ENCODE measurements around the gene SHQ1. TPM values are rescaled to one million over a fixed set of nuclear protein-coding genes. Genes with fewer than 3 reads are reported as not detected.

Gene SHQ1
- total RNA-seq, 4 donors from 2014 or later: 9.7 to 17.2 (median 12.2) TPM

DNA sequence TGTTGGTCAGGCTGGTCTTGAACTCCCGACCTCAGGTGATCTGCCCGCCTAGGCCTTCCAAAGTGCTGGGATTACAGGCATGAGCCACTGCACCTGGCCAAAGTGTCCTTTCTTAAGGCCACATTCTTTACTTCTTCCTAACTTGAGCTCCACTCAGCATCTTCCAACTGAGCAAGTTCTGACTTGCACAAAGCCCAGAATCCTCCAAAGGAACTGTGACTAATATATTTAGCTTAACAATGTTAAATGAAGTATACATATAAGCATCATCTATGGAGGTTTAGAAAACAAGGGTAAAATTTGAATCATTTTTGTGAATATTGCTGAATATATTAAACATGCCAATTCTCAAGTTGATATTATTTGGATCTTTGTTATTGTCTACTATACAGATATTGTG lies 93.7 kb downstream of the SHQ1 start:
- 91 to 100% methylated on average over 2 of the region's 2 CpGs for WGBS, 2 donors
- intact Hi-C loops (cut with DNase I; ENCODE audit: low total_unique reads): no loop called here
- no peak overlapping the region for H3K4me3 ChIP-seq (ENCODE audit: low read depth, poor library complexity, severe bottlenecking)
- TF ChIP-seq, protein P1, sequence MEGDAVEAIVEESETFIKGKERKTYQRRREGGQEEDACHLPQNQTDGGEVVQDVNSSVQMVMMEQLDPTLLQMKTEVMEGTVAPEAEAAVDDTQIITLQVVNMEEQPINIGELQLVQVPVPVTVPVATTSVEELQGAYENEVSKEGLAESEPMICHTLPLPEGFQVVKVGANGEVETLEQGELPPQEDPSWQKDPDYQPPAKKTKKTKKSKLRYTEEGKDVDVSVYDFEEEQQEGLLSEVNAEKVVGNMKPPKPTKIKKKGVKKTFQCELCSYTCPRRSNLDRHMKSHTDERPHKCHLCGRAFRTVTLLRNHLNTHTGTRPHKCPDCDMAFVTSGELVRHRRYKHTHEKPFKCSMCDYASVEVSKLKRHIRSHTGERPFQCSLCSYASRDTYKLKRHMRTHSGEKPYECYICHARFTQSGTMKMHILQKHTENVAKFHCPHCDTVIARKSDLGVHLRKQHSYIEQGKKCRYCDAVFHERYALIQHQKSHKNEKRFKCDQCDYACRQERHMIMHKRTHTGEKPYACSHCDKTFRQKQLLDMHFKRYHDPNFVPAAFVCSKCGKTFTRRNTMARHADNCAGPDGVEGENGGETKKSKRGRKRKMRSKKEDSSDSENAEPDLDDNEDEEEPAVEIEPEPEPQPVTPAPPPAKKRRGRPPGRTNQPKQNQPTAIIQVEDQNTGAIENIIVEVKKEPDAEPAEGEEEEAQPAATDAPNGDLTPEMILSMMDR (IDR thresholded peaks at IDR 0.05): no peak
- no peak for TF ChIP-seq POLR2A (IDR thresholded peaks at IDR 0.05)
- no peak for DNase-seq (ENCODE audit: low spot score in 2 of 2)

DNA sequence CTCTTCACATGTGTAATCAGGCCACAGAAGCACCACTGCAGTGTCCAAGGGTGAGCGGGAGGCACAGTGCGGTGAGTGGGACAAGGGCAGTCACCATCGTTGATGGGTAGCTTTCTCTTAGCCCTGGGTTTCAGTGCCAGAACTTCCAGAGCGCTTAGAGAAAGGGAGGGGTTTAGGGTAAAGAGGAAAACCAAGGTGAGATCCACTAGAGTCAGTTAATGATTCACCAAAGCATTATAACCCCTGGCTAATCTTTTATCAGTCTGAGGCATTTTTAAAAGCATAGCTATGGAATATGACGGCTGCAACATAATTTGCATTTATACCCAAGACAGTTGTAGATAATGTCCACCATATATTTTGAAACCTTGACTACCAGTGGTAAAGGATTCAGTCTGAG lies 94.8 kb downstream of the SHQ1 start:
- H3K4me3 ChIP-seq (ENCODE audit: low read depth, poor library complexity, severe bottlenecking): no peak overlapping the region
- intact Hi-C loops (cut with DNase I; ENCODE audit: low total_unique reads): no loop called here
- TF ChIP-seq, protein P1 (IDR thresholded peaks at IDR 0.05): no peak
- TF ChIP-seq POLR2A (IDR thresholded peaks at IDR 0.05): no peak
- 93 to 98% methylated on average over 5 of the region's 5 CpGs for WGBS, 2 donors
- DNase-seq (ENCODE audit: low spot score in 2 of 2): no peak

DNA sequence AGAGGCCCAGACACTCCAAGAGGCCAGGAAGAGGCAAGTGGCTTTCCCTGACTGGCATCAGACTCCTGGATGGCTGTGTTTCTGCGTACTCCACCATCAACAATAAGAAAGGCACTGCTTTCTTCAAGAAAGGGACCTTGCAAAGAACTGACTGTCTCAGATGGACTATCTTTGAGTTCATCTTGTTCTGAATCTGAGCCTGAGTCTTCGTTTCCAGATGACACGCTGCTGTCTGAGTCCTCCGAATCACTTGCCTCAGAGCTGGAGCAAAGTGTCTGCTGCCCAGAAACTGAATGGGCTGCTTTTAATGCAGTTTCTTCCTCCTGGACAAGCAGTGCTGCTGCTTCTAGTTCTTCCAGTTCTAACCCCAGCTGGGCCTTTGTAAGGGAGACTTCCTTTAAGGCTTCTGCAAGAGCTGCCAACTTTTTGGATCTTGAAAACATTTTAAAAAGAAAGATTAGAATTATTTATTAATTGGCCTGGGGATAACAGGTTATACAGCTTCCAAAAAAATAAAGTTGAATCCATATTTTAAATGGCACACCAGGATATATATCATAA lies 97.8 kb downstream of the SHQ1 start:
- no peak for TF ChIP-seq POLR2A (IDR thresholded peaks at IDR 0.05)
- TF ChIP-seq, protein P1 (IDR thresholded peaks at IDR 0.05): no peak

DNA sequence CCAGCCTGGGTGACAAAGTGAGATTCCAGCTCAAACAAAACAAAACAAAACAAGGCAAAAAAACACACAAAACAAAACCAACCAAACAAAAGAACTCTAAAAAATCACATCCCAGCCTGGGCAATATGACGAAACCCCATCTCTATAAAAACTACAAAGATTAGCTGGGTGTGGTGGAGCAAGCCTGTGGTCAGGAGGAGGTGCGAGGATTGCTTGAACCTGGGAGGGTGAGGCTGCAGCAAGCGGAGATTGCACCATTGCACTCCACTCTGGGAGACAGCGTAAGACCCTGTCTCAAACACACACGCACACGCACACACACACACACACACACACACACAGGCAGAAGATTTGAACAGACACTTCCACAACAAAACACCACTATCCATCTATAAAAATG lies 99.6 kb downstream of the SHQ1 start:
- TF ChIP-seq POLR2A (IDR thresholded peaks at IDR 0.05): no peak
- TF ChIP-seq, protein P1 (IDR thresholded peaks at IDR 0.05): no peak
- 86 to 89% methylated on average over 6 of the region's 6 CpGs for WGBS, 2 donors

More for the DNA sequence above, 97.8 kb downstream of the SHQ1 start:
- WGBS, 2 donors: 62 to 70% methylated on average over 4 of the region's 4 CpGs
- DNase-seq (ENCODE audit: low spot score in 2 of 2): no peak
- intact Hi-C loops (cut with DNase I; ENCODE audit: low total_unique reads): no loop called here
- H3K4me3 ChIP-seq (ENCODE audit: low read depth, poor library complexity, severe bottlenecking): no peak overlapping the region

DNA sequence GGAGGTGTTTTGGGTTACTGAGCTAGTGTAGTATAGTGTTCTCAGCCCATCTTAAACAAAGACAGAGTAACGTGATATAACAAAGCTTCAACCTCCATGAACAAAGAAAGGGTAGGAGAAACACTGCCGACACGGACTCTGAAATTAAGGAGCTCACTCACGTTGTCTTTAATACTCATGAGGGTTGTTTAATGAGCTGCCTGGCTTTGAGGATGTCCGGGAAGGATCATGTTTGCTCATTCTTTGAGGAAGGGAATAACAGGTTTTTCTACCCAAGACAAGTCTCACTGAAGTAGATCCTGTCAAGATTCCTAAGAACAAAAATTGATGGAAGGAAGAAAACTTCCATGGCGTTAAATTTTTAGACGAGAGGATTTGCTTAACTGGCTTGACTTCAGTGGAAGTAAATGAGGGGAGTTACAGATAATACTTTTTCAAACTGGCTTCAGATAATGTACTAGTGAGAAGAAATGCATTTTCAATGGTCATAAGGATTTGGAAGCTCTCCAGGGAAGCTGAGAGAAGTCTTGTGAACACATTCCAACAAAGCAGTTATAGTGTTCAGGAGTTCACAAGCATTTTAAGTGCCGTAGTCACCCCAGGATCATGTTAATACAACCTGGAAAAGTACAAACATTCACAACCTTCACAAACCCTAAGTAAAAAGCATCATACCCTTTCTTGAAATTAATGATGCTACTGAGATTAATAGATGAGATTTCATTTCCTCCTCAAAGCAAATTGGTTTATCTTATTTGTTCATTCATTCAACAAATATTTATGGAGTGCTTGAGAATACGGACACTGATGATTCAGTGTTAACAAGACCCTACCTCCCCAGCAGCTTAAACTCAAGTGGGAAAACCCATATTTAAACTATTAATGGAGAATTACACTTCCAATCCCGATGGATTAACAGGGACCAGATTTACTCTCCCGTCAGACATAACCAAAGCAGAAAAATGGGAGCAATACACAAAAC lies 101.5 kb downstream of the SHQ1 start:
- TF ChIP-seq, protein P1 (IDR thresholded peaks at IDR 0.05): no peak
- TF ChIP-seq POLR2A (IDR thresholded peaks at IDR 0.05): no peak
- WGBS, 2 donors: 62 to 64% methylated on average over 11 of the region's 11 CpGs
- DNase-seq (ENCODE audit: low spot score in 2 of 2): no peak

More for the DNA sequence above, 99.6 kb downstream of the SHQ1 start:
- no peak for DNase-seq (ENCODE audit: low spot score in 2 of 2)
- no peak overlapping the region for H3K4me3 ChIP-seq (ENCODE audit: low read depth, poor library complexity, severe bottlenecking)
- intact Hi-C loops (cut with DNase I; ENCODE audit: low total_unique reads): no loop called here

More for the DNA sequence above, 101.5 kb downstream of the SHQ1 start:
- H3K4me3 ChIP-seq (ENCODE audit: low read depth, poor library complexity, severe bottlenecking): no peak overlapping the region
- intact Hi-C loops (cut with DNase I; ENCODE audit: low total_unique reads): no loop called here
